Right lobe of liver (tissue), 4 donors: ENCODE measurements around the gene NOC2L.

ENCODE experiments used
- CTCF ChIP-seq, 4 donors: fragments of 200-600 bp in 3 of 4; fragments of 450-650 bp in 1 of 4; IDR thresholded peaks; one replicate each; pipeline versions ENCODE4 v1.5.1 to v1.8.0; 2016 to 2022; ENCODE audit warnings: antibody characterized with exemption in 4 of 4, mild to moderate bottlenecking in 2 of 4
- POLR2A ChIP-seq: fragments of 450-650 bp; IDR thresholded peaks from one replicate; pipeline ENCODE4 v1.6.1; 2017; ENCODE audit warnings: antibody characterized with exemption, mild to moderate bottlenecking
- donor health status: DM: no; HTN: no; CAD: no.
- donor health status: DM: no; HTN: no; CAD: no.
- donor health status: DM: no; HTN: yes; CAD: no.

- TF ChIP-seq POLR2A = no peak
- TF ChIP-seq CTCF (IDR thresholded peaks at IDR 0.05) = no peak
These were observed 15.8 kb upstream of the NOC2L start for GRCh38 chr1:974687-975328.
